ENCODE results near the gene P2RY2.
A peak's percentile ranks its signal among the peaks of the same experiment; 100 is the strongest.

Gene P2RY2

DNA sequence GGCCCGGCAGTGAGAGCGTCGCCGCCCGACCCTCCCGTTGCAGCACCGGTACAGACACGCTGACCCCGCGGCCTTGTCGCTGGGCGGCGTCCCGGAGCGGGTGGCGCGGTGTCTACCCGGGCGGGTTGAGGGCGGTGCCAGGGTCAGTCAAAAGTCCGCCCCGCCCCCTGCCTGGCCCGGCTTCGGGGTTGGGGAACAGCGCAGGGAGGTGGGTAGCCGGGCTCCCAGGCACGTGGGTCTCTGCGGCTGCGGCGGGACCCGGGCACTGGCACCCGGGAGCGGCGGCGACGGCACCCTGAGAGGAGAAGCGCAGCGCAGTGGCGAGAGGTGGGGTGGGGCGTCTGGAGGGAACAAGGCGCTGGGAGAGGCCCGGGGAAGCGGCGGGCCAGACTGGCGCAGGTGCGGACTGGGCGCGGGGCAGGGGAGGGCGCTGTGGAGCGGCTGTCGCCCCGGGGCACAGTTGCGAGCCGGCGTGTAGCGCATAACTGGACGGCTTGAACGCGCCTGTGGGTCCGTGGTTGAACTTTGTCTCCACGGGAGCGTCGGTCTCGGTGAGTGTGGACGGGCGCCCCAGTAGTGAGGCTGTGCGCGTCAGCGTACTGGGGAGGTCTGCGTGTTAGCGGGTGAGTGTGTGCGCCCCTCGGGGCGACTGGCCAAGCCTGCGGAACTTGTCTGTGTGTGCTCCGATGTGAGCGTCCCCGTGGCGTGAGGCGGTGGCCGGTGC, at the start of gene P2RY2:
P2RY2 (plus strand) TSS at position 176 of the 724 bp plus-strand sequence. CDS start 15,879 bp downstream, outside the sequence.
- no peak for DNase-seq

DNA sequence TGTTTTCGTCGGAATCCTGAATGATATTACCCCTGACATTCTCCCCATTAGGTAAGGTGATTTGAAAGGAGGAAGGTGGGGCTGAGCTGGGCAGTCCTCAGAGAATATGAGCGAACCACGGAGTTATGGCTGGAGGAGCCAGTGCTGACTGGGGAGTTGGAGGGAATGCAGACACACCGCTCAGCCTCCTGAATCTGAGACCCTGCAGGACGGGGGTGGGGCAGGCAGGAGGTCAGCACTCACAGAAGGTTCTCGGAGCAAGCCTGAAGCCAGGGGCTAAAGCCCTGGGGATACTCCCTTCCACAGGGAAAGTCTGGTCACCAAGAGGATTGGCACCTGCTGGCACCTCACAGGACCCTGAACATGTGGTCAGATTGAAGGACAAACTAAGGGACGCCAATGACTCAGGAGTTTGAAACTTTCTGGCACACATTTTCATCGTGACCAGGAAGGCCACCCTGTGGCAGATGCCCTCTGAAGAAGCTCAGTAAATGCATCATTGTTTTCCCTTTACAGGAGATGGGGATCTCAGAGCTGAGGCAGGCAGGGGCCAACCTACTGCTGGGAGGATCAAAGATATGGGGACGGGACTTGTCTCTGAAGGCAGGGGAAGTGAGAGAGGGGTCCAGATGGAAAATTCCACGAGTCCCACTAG, 49.0 kb upstream of the P2RY2 start:
- DNase-seq: no peak

DNA sequence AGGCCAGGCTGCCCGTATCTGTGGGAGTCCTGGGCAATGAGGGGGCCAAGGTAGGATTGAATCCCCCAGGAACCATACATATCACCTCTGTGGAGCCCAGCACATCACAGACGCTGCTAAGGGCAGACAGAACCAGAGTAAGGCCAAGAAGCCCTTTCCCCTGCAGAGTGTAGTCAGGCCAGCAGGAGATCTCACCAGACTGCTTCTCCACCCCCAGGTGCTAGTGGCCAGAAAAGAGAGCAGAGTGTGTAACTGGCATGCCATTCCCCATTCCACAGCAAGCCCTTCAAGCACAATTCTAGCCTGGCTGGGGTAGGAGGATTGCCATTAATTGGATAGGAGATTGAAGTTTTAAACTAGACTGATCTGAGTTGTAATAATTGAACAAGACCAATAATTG, 47.9 kb upstream of the P2RY2 start:
- no peak for DNase-seq

DNA sequence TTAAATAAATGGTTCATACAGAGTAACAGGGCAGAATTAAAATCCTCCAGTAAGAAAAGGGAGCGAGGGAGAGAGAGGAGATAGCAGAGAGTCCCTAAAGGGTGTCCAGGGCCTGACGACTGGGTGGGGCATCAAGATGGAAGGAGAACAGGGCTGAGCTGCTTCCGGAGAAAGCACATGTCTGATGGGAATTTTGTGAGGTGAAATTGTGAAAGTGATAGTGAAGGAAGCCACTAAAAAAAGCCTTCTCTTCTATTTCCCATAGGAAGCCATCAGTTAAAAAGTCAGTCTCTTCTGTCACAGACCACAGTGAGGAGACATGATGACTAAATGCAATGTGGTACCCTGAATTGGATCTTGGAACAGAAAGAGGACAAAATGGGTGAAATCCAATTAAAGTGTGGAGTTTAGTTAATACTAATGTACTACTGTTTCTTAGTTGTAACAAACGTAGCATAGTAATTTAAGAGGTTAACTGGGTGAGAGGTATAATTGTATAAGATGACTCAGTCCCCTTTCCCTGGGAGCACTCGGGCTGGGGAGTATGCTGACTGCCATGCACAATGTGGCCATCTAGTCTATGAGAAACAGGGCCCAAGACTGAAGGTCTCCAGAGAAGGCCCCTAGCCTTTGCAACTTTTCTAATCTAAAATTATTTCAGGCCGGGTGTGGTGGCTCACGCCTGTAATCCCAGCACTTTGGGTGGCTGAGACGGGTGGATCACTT, 46.5 kb upstream of the P2RY2 start:
- DNase-seq: no peak

DNA sequence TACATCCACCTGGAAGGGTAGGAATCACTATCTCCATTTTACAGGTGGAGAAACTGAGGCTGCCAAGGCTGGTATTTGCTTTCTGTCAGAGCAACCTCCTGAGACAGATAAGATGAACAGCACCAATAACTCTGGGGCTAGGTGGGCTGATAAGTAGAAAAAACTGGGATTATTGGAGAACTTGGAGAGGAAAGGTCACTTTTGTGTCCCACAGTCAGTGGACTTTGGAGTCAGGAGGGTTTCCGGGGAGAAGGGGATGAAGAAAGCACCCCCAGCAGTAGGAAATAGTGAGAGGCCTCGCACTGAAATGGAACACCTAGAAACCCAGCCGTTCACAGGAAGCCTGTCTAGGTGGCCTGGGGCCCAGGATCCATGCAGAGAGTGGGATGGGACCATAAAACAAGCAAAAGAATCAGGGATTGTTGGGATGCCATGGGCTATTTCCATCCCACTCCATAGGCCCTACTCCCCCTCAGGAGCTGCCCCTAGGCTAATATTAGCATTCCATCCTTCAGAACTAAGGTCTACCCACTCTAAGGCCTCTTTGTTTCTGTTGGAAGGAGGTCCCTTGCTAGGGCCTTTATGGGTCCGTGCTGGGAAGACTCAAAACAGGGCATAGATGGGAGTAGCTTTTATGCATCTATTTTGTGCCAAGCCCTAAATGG, 45.0 kb upstream of the P2RY2 start:
- DNase-seq: no peak

DNA sequence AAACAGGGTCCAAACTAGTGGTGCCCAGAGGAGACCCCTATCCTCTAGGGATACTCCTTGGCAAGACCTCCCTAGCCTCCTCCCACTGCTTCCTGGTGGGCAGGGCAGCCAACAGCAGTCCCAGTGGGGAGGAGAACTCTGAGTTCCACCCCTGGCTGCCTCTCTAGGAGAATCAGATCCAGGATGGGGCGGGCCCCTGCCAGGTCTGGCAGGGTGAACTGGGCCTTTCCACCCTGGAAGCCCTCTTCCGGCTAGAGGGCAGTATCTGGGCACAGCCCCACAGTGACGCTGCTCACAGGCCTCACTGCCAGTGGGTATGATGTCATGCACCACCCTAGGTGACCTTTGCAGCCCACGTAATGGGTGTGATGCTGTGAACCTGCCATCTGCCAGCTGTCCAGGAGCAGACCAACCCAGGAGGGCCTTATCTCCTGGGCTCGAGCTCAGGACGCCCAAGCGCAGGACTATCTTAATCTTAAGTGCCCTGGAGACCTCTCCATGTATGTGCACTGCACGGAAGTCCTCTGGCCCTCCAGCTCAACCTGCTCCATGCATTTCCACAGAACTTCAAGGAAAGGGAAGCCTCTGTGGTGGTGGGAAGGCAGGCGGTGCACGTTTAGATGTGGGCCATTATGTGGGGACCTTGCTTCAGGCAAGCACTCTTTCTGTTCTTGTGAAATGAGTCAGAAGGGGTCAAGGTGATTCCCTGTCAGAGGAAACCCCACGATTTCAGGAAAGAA, 44.2 kb upstream of the P2RY2 start:
- DNase-seq: no peak

DNA sequence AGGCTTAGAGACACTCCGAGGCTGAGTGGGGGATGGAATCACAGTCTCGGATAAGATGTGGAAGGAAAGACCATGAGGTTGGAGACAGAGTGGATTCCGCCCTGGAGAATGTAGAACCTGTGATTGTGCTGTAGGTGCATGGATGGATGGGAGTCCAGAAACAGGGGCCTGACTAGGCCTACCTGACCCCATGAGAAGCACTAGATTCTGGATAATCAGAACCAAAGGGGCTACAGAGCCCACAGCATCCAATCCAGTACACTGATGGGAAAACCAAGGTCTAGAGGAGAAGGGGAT, 43.6 kb upstream of the P2RY2 start:
- no peak for DNase-seq

DNA sequence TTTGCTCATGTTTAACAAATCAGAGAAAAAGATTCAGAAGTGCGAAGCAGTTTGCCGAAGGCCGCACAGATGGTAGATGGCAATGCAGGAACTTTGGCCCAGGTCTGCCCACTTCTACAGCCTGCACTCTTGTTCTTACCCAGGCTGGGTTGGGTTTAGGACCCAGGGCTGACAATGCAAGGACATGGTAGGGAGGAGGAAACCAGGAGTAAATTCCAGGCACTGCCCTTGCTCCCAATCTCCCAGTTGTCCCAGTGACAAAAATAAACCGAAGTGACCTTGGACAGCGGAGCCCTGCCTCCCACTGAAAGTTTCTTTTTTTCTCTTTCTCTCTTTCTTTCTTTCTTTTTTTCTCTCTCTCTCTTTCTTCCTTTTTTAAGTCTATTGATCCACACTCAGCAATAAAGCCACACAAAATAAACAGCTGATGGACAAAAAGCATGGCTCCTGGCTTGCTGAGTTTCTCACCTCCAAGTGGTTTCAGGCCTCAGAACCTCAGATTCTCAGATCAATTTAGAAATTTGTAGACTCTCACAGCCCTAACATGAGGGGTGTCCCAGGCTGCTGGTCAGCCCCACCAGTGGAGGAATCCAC, 42.4 kb upstream of the P2RY2 start:
- no peak for DNase-seq

DNA sequence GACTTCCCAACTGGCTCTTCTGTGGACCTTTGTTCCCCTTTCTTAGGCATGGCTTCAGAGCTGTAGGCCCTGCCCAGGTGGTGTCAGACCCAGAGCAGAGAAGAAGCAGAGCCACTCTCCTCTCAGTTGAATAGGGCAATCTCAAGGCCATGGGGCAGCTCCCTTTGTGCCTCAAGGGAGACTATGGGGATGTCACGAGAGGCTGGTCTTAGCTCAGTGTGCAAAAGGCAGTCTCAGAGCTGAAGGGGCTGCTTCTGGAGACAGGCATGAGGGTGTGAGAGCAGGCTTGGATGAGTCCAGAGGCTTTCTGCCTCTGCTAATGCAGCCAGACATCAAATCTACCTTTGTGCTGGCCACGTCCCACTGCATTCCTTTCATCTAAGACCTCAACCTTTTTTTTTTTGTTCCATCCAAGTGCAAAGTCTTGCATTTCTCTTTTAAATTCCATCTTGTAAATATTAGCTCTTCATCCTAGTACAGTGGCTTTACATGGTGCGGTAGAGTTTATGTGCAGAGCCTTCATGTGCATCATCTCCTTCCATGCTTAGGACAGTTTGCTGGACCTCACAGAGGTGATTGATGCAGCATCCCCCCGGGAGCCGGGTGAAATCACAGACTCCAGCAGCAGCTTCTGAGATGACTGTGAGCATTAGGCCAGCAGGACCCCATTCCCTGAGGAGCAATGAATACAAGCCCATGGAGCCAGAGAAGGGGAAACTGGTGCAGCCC, 41.8 kb upstream of the P2RY2 start:
- DNase-seq: no peak

DNA sequence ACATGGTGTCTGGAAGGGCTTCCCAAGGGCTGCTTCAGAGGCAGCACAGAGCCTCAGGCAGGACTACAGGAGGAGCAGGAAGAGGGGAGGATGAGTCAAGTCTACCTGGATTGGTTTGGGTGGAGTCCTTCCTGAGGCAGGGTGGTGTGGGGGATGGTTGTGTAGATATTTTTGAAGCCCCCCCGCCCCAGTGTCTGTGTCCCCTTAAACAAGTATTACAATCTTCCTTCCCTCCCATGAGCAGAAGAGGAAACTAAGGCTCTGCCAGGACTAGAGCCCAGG, 41.3 kb upstream of the P2RY2 start:
- no peak for DNase-seq

DNA sequence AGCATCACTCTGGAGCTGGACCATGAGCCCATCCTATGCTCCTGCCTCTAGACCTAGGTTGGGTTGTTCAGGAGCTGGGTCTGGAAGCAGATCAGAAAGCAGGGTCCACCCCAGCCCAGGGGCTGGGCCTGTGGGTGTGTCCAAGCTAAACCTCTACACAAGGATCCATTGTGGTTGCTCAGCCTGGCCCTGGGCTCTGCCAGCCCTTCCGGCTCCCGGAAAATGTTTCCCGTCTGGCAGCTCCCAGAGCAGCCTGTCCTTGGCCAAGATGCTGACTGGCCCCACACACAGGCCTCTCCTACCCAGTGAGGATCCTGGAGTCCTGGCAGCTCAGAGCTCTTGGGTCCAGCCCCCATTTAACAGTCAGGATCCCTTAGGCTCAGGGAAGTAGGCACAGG, 40.7 kb upstream of the P2RY2 start:
- DNase-seq: no peak

DNA sequence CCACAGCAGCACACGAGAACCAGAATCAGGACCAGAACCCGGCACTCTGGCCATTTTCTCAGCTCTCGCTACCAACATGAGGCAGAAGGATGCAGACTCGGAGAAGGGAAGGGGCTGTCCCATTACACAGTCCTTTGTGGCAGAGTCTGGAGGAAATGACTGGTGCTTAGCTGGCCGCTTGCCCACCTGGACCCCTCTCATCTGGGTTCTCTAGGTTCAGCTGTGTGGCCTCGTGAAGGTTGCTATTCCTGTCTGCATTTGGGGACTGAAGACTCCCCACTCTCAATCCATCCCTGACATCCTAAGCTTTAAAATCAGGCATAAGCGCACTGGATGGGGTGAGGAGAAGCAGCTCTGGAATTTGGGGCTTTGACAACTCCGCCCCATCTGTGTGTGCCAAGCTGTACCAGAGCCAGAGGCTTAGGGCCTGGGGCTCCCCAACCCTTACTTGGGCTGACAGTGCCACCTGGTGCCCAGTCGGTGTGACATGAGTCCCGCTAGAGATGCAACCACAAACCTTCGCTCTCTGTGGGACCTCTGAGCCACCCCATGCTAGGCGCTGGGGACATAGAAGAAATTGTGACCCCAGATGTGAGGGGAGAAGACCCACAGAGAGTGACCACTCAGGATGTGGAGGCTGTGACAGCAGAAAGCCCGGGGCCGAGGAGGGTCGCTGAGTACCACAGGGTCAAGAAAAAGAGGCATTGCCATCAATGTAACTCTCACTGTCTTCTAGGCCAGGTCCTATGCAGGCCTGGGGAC, 40.1 kb upstream of the P2RY2 start:
- peak; percentile 75 for DNase-seq

DNA sequence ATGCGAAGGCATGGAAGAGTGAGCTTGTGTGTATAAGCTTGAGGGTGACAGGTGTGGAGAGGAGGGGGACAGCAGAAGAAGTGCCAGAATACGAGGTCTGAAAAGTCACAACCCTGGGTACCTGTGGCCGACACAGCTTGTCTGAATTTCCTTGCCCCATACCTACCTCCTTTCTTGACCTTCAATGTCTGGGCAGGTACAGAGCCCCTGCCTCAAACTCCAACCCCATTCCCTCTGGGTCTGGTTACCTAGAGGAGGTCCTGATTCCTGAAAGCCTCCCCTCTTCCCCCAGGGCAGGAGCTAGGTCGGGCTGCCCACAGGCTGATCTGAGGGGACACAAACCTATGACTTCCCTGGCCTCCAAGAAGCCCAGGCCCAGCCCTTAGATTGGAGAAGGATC, 39.4 kb upstream of the P2RY2 start:
- DNase-seq: no peak

DNA sequence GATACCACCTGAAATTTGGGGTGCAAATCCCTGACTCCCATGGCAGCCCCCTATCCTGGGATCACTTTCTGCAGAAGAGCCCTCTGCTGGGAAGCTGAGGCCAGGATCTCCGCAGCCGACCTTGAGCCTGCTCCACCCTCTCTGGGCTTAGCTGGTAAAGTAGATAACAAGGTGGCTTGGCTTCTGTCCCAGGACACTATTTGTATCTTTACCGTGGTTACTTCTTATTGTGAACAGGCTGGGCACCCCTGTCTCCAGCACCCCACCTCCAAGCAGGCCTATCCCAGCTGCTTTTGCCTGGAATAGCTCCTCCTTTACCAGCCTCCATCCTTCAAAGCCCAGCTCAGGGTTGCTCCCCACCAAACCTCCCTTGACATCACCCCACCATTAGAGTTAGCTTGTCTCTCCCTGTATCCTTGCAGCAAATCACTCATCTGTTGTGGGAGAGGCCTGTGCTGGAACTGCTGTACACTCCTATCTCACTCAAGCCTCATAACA, 35.2 kb upstream of the P2RY2 start:
- DNase-seq: no peak

DNA sequence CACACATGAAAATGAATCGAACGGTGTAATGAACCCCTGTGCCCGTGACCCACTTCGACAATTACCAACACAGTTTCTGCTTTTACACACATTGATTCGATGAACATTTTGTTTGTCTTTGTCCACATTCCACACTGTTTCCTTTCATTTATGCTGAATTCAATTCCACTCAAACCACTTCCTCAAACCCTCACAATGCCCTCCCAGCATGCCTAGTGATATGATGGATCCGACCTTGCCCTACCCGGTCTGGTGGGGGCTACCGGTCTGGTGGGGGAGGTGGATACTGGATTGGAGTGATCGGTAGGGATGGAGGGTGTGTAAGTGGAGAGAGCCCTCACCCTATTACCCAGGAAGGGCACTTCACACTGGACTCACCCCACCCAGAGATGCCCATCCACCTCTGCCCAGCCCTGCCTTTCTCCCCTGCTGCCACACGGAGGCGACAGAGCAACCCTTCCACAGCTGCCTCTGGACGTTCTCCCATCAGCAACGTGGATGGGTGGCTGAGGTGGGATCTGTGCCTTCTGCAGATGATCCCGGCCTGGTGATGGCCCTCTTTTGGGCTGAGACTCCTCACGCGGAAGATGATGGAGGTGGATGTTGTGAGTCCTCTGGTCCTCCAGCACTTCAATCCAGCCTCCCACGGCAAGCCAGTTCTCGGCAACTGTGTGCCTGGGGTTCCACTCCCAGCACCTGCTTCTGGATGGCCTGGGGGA, 33.0 kb upstream of the P2RY2 start:
- peak; percentile 73 for DNase-seq

DNA sequence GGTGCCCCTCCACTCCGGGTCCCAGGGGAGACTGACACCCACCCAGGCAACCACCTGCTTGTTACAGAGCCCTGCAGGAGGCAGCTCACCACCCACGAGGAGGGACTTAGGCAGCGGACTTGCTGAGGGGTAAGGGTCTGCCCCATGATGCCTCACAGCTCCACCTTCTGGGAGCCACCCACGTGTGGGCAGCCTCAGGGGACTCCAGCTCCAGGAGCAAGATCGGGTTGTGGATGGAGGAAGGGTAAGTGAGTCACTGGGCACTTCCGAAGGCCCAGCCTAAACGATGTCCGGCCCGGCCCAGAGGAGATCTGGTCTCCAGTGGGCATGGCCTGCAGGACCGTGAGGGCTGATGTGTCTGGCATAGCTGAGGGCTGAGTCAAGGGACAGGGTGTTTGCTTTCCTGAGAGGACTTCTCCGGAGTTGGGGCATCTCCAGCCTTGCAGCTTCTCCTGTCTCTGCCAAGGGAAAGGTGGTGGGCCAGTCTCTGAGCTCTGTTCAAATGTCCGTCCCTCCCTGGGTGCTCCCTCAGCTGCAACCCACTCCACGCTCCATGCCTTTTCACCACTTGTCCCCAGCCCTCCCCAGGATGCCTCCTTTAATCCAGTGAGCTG, 32.3 kb upstream of the P2RY2 start:
- DNase-seq: peak; percentile 89

DNA sequence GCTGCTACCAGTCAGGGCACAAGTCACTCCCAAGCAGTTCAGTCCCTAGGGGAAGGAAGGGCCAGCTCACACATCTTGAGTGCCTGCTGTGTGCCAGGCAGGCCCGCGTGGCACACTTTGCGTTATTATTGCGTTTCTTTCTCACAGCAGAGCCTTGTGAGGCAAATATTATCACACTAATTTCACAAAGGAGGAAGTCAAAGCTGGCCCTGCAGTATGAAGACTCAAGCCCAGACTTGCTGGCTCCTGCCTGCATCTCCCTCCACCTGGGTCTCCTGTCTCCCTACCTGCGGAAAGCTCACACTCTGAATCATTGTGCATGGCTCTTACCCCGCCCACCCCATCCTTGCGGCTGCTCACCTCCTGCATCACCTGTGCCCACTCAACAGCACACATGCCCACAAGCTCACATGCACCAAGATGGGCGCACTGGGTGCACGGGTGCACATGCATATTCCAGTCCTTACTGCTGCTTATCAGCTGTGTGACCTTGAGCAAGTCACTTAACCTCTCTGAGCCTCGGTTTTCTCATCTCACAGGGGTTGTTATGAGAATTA, 31.7 kb upstream of the P2RY2 start:
- no peak for DNase-seq

DNA sequence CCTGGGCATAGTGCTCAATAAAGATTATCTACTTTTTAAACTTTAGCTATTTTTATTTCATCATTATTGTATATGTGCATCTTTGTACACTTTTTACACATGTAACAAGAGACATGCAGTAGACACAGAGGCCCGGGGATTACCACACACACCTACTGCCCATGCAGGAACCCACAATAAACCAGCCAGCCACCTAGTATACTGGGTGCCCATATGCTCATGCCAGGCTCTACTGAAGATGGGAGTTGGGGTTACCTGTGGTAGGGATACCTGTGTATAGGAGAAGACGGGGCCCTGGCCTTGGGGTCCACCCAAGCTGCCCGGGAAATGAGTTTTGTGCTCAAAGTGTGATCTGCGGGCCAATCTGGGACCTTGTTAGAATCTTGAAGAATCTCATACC, 31.2 kb upstream of the P2RY2 start:
- no peak for DNase-seq

DNA sequence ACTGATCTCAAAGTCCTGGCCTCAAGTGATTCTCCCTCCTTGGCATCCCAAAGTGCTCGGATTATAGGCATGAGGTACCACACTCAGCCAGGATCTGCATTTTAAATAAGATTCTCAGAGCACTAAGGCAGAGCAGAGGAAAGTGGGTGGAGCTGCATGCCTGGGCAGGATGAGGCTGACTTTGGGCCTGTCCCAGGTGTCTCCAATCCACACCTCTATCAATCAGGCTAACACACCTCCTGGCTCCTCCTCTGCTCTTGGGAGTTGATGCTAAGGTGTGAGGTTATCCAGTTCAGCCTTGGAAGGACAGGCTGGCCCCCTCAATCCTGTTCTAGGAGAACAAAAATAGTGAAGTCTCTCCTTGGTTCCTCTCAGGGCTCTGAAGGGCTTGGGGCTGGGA, 30.2 kb upstream of the P2RY2 start:
- DNase-seq: no peak

DNA sequence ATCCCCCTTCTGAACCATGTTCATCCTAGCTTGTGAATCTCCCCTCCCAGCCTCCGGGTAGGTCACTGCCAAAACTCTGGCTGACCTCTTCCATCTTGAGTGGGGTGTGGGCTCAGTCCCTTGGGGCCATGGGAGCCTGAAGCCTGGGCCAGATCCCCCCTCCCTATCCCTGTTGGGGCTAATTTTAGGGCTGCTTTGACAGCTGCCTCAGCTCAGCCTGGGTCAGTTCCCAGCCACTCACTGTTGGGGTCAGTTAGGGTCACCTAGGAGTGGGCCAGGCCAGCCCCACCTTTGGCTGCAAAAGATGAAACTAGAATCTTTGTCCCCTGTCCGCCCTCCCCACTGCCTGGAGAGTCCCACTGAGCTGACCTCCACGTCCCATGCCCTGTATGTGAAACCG, 29.8 kb upstream of the P2RY2 start:
- DNase-seq: no peak

Measured in T1000 (cell line).